Measurements from ENCODE around the gene CYP2D6. TPM values are rescaled to one million over a fixed set of nuclear protein-coding genes. Genes with fewer than 3 reads are reported as not detected.

Gene CYP2D6
- total and polyA plus RNA-seq, 12 donors = 0.12 to 0.95 (median 0.25) TPM; not detected in 8

- no peak for DNase-seq
- peaks cover 0 to 32% (median 6%) of the 10 kb centered on the region in 9 donors for H3K36me3 ChIP-seq
- whole genome bisulfite sequencing, 2 donors = 78 to 82% methylated on average over 10 of the region's 10 CpGs
- no peak overlapping the region for H3K27ac ChIP-seq
- peaks cover 0 to 25% (median 8%) of the 10 kb centered on the region in 9 donors for H3K4me1 ChIP-seq
- peak in 1 of 8 donors; percentile 60 for ATAC-seq
- no peaks in the 10 kb centered on the region for H3K27me3 ChIP-seq
- H3K9me3 ChIP-seq = no peaks in the 10 kb centered on the region
- no peak overlapping the region for H3K4me3 ChIP-seq
- intact Hi-C loops (cut with DNase I) = loop anchor here in 1 of 10 donors (10.0 kb wide), 1 partner anchor 138 kb away; no protein-coding TSS in a partner anchor
- TF ChIP-seq CTCF (IDR thresholded peaks at IDR 0.05) = no peak
Measured at GRCh38 chr22:42176255-42176915, 45.8 kb upstream of the CYP2D6 start.

DNA sequence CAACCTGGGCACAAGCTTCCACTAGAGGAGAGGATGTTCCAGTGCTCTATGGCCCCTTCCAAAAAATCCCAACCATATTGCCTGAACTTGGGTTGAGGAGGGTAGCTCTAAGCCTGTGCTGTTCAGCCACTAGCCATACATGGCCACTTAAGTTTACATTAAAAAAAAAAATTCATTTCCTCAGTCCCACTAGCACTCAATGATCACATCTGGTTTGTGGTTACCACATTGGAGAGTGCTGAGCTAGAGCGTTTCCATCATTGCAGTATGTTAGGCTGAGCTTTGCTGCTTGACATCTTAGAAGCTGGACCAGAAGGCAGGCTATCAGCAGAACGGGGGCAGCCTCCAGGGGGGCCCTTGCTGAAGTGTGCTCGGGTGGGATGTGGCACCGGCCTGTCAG lies 43.5 kb upstream of the CYP2D6 start:
- H3K9me3 ChIP-seq = no peaks in the 10 kb centered on the region
- intact Hi-C loops (cut with DNase I) = loop anchor here in 3 of 10 donors (5.0 to 10.0 kb wide), 3 partner anchors 108 to 263 kb away; no protein-coding TSS in a partner anchor
- WGBS, 2 donors = 90 to 91% methylated on average over 4 of the region's 4 CpGs
- H3K27ac ChIP-seq = no peak overlapping the region
- no peak for ATAC-seq
- H3K36me3 ChIP-seq = peaks cover 0 to 34% (median 6%) of the 10 kb centered on the region in 9 donors
- no peak overlapping the region for H3K4me3 ChIP-seq
- no peak for TF ChIP-seq CTCF (IDR thresholded peaks at IDR 0.05)
- H3K27me3 ChIP-seq = no peaks in the 10 kb centered on the region
- no peak for DNase-seq
- H3K4me1 ChIP-seq = peaks cover 0 to 9% (median 0%) of the 10 kb centered on the region in 9 donors

GRCh38 chr22:42173183-42173926 lies 42.7 kb upstream of the CYP2D6 start:
- TF ChIP-seq CTCF (IDR thresholded peaks at IDR 0.05) = no peak
- Histone ChIP-seq H3K27me3 (no peaks in the 10 kb centered on the region), H3K9me3 (no peaks in the 10 kb centered on the region), H3K4me1 (peaks cover 0 to 9% (median 0%) of the 10 kb centered on the region in 9 donors), H3K4me3 (no peak overlapping the region), H3K27ac (no peak overlapping the region), H3K36me3 (peaks cover 0 to 33% (median 6%) of the 10 kb centered on the region in 9 donors)
- WGBS, 2 donors = 92 to 97% methylated on average over 6 of the region's 6 CpGs
- DNase-seq (no peak), ATAC-seq (no peak)
- intact Hi-C loops (cut with DNase I) = loop anchor here in 3 of 10 donors (5.0 to 10.0 kb wide), 3 partner anchors 109 to 264 kb away; no protein-coding TSS in a partner anchor

- no peaks in the 10 kb centered on the region for H3K9me3 ChIP-seq
- H3K27me3 ChIP-seq = no peaks in the 10 kb centered on the region
- H3K27ac ChIP-seq = no peak overlapping the region
- TF ChIP-seq CTCF (IDR thresholded peaks at IDR 0.05) = no peak
- peaks cover 0 to 35% (median 4%) of the 10 kb centered on the region in 9 donors for H3K36me3 ChIP-seq
- WGBS, 2 donors = 72 to 77% methylated on average over 5 of the region's 5 CpGs
- ATAC-seq = no peak
- no peak overlapping the region for H3K4me3 ChIP-seq
- DNase-seq = no peak
- H3K4me1 ChIP-seq = peaks cover 0 to 9% (median 0%) of the 10 kb centered on the region in 9 donors
- intact Hi-C loops (cut with DNase I) = loop anchor here in 3 of 10 donors (5.0 to 10.0 kb wide), 3 partner anchors 110 to 265 kb away; no protein-coding TSS in a partner anchor
Measured at GRCh38 chr22:42172773-42173172, 42.2 kb upstream of the CYP2D6 start.
